Measurements from ENCODE around the gene TMEM80.

GRCh38 chr11:699116-699508, 3.5 kb downstream of the TMEM80 start:
- no peak for TF ChIP-seq CTCF (IDR thresholded peaks at IDR 0.05)
- TF ChIP-seq POLR2A (IDR thresholded peaks at IDR 0.05), result no peak
